ENCODE data around the gene NOS1AP.

- TF ChIP-seq CTCF (IDR thresholded peaks at IDR 0.05; ENCODE audit: low read length) = no peak
- TF ChIP-seq EZH2phosphoT487 (IDR thresholded peaks at IDR 0.05; ENCODE audit: low read length) = no peak
Measured at GRCh38 chr1:162336621-162337285, 267.3 kb downstream of the NOS1AP start.
